Measurements from ENCODE around the gene KLHDC8B. TPM values are rescaled to one million over a fixed set of nuclear protein-coding genes. Genes with fewer than 3 reads are reported as not detected.

KLHDC8B gene
- total and polyA plus RNA-seq, 2 of the 4 experiments (the other 2 are of a cell fraction): 16.3 to 16.5 TPM

DNA sequence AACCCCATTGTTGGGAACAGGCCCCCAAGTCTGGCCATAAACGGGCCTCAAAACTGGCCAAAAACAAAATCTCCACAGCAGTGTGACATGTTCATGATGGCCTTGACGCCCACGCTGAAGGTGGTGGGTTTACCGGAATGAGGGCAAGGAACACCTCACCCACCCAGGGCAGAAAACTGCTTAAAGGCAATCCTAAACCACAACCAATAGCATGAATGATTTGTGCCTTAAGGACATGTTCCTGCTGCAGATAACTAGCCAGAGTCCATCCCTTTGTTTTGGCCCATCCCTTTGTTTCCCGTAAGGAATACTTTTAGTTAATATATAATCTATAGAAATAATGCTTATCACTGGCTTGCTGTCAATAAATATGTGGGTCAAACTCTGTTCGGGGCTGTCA is 47.7 kb downstream of the KLHDC8B start:
- CTCF ChIA-PET: no interaction called here
- dilution Hi-C loops (cut with HindIII; ENCODE audit: low sequenced_read_pairs, unreplicated experiment): no loop called here
- no peak overlapping the region for H3K4me3 ChIP-seq (ENCODE audit: insufficient read depth, low read depth, low read length)

More for the DNA sequence above, 47.7 kb downstream of the KLHDC8B start:
- Histone ChIP-seq H3K4me1 (ENCODE audit: control insufficient read depth, insufficient read depth, low read length) (0 out of 2 replicates have a peak, but pooled peaks cover 4% of the 10 kb centered on the region), H2BK20ac (ENCODE audit: low read depth, low read length) (peak overlapping the region; percentile 86; the same call in 1 of the 2 replicates), H4K20me1 (ENCODE audit: insufficient read depth, low read length) (no peaks in the 10 kb centered on the region), H3K4me2 (ENCODE audit: low read depth, low read length) (no peak overlapping the region), H4K8ac (ENCODE audit: low read depth in 2 of 2, low read length in 2 of 2) (peak overlapping the region in 1 of 2 experiments; percentile 52; a peak in 2 of 4 replicates), H3K27ac (ENCODE audit: insufficient read depth, low read length) (peak overlapping the region; percentile 33; the same call in 1 of the 2 replicates), H2BK120ac (ENCODE audit: low read depth, low read length) (peak overlapping the region; percentile 78), H2BK15ac (ENCODE audit: low read depth, low read length) (peak overlapping the region; percentile 88; the same call in 1 of the 3 replicates), H3K79me1 (ENCODE audit: low read depth in 1 of 2, low read length in 2 of 2) (no peaks in the 10 kb centered on the region), H3K27me3 (ENCODE audit: control insufficient read depth, insufficient read depth, low read length) (no peaks in the 10 kb centered on the region), H3K18ac (ENCODE audit: low read depth, low read length) (peak overlapping the region; percentile 67; the same call in 1 of the 2 replicates), H3K56ac (ENCODE audit: extremely low read depth, insufficient read depth, low read length) (no peak overlapping the region), H4K5ac (ENCODE audit: low read depth, low read length) (peak overlapping the region; percentile 41; the same call in 1 of the 2 replicates), H3K36me3 (ENCODE audit: control insufficient read depth, insufficient read depth, low read length) (no peaks in the 10 kb centered on the region), H2BK5ac (ENCODE audit: low read depth, low read length, poor library complexity, severe bottlenecking) (no peak overlapping the region), H2AK5ac (ENCODE audit: low read depth, low read length) (peak overlapping the region; percentile 94), H3K9ac (ENCODE audit: low read depth, low read length) (no peak overlapping the region), H3K23ac (ENCODE audit: low read depth, low read length) (0 out of 2 replicates have a peak overlapping the region, but pooled peaks have one; percentile 56), H3K4ac (ENCODE audit: low read depth, low read length) (peak overlapping the region; percentile 71), H3K9me1 (ENCODE audit: insufficient read depth, low read length) (no peaks in the 10 kb centered on the region), H4K91ac (ENCODE audit: insufficient read depth, low read depth, low read length) (peak overlapping the region; percentile 74), H3K14ac (replicated peaks; ENCODE audit: low read depth, low read length) (peak overlapping the region; percentile 74; the same call in 1 of the 2 replicates), H3K9me3 (ENCODE audit: control insufficient read depth, insufficient read depth, low read length) (peaks cover 4% of the 10 kb centered on the region; the same call in 1 of the 2 replicates), H2AK9ac (replicated peaks; ENCODE audit: low read depth, low read length, poor library complexity) (peak overlapping the region; percentile 88), H2AFZ (replicated peaks; ENCODE audit: low read length, poor library complexity) (peak overlapping the region; percentile 33)
- ATAC-seq (ENCODE audit: low read depth) (no peak), DNase-seq (no peak)
- in situ Hi-C loops (cut with MboI; ENCODE audit: low sequenced_read_pairs): no loop called here
- POLR2A ChIA-PET (ENCODE audit: unreplicated experiment): no interaction called here
- no TSS peak for BruUV-seq (replicated peaks)
- TF ChIP-seq POLR2A (IDR thresholded peaks at IDR 0.05; ENCODE audit: low read depth, low read length) (no peak), NFE2L2 (IDR thresholded peaks at IDR 0.05; ENCODE audit: low read depth, low read length) (no peak), RFX5 (IDR thresholded peaks at IDR 0.05; ENCODE audit: low read depth, low read length) (no peak), BHLHE40 (IDR thresholded peaks at IDR 0.05; ENCODE audit: low read depth, low read length) (no peak), MXI1 (IDR thresholded peaks at IDR 0.05; ENCODE audit: borderline replicate concordance, low read depth, low read length) (no peak), MAZ (IDR thresholded peaks at IDR 0.05; ENCODE audit: borderline replicate concordance, low read depth, low read length) (no peak)
- no CpG with 5 or more reads among the region's 6 CpGs for WGBS, 2 experiments (ENCODE audit: extremely low coverage in 2 of 2, insufficient read length in 1 of 2)
- intact Hi-C loops (cut with micrococcal nuclease): no loop called here
